Neural cell (in vitro differentiated cells): ENCODE measurements around the gene RBM15.

Experiments
- EP300 ChIP-seq: fragments of 450-650 bp; conservative IDR thresholded peaks from 2 replicates; pipeline ENCODE4 v1.6.1; 2014; ENCODE audit warnings: antibody characterized with exemption, mild to moderate bottlenecking, moderate library complexity; ENCODE audit not compliant: poor library complexity, severe bottlenecking
- EZH2 ChIP-seq: fragments of 200-600, 300-800 bp; shearing (Covaris generic), sonication (generic); IDR thresholded peaks from 2 replicates; pipeline ENCODE4 v1.6.1; 2014; ENCODE audit warnings: antibody characterized with exemption, low read length, borderline replicate concordance, mild to moderate bottlenecking; ENCODE audit not compliant: insufficient read depth, poor library complexity, severe bottlenecking
- MXI1 ChIP-seq: fragments of 450-650 bp; conservative IDR thresholded peaks from 2 replicates; pipeline ENCODE4 v1.6.1; 2014; ENCODE audit warnings: antibody characterized with exemption, mild to moderate bottlenecking; ENCODE audit not compliant: poor library complexity, severe bottlenecking
- POLR2AphosphoS5 ChIP-seq: IDR thresholded peaks from 2 replicates; pipeline ENCODE4 v1.6.1; 2012
- RAD21 ChIP-seq: fragments of 450-650 bp; conservative IDR thresholded peaks from 2 replicates; pipeline ENCODE4 v1.6.1; 2014; ENCODE audit warnings: antibody characterized with exemption, mild to moderate bottlenecking, moderate library complexity
- REST ChIP-seq: IDR thresholded peaks from 2 replicates; pipeline ENCODE4 v1.6.1; 2012; ENCODE audit warnings: borderline replicate concordance
- SMC3 ChIP-seq: fragments of 450-650 bp; conservative IDR thresholded peaks from 2 replicates; pipeline ENCODE4 v1.6.1; 2014; ENCODE audit warnings: antibody characterized with exemption, mild to moderate bottlenecking, moderate library complexity; ENCODE audit not compliant: poor library complexity
- TF ChIP-seq, protein P1 (sequence below): fragments of 450-650 bp; IDR thresholded peaks from 2 replicates; pipeline ENCODE4 v1.5.1; 2014; ENCODE audit warnings: antibody characterized with exemption, mild to moderate bottlenecking, moderate library complexity; ENCODE audit not compliant: poor library complexity, severe bottlenecking

DNA sequence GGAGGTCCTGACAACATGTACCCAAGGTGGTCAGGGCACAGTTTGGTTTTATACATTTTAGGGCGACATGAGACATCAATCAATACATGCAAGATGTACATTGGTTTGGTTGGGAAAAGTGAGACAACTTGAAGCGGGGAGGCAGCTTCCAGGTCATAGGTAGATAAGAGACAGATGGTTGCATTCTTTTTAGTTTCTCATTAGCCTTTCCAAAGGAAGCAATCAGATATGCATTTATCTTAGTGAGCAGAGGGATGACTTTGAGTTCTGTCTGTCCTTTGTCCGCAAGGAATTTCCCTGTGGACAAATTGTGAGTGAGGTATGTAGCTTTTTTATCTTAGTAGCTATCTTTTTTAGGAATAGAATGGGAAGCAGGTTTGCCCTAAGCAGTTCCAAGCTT is 10.5 kb upstream of the RBM15 start:
- no peak for TF ChIP-seq EZH2
- TF ChIP-seq, protein P1, sequence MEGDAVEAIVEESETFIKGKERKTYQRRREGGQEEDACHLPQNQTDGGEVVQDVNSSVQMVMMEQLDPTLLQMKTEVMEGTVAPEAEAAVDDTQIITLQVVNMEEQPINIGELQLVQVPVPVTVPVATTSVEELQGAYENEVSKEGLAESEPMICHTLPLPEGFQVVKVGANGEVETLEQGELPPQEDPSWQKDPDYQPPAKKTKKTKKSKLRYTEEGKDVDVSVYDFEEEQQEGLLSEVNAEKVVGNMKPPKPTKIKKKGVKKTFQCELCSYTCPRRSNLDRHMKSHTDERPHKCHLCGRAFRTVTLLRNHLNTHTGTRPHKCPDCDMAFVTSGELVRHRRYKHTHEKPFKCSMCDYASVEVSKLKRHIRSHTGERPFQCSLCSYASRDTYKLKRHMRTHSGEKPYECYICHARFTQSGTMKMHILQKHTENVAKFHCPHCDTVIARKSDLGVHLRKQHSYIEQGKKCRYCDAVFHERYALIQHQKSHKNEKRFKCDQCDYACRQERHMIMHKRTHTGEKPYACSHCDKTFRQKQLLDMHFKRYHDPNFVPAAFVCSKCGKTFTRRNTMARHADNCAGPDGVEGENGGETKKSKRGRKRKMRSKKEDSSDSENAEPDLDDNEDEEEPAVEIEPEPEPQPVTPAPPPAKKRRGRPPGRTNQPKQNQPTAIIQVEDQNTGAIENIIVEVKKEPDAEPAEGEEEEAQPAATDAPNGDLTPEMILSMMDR, result no peak
- TF ChIP-seq EP300, result no peak
- TF ChIP-seq REST, result no peak
- no peak for TF ChIP-seq POLR2AphosphoS5
- TF ChIP-seq RAD21, result no peak
- no peak for TF ChIP-seq MXI1
- no peak for TF ChIP-seq SMC3
